Sigmoid colon (tissue), 7 donors: ENCODE data around the gene PCDHA1. TPM values are rescaled to one million over a fixed set of nuclear protein-coding genes. Genes with fewer than 3 reads are reported as not detected.

Experiments
- DNase-seq: peaks from one replicate; pipeline ENCODE4 v3.0.0-alpha.2; 2019
- H3K27ac ChIP-seq, 4 donors: fragments of 200-600 bp; sonication (generic); one replicate each; pipeline ENCODE4 v1.5.1; 2016 to 2019; ENCODE audit warnings: mild to moderate bottlenecking in 1 of 4
- H3K27me3 ChIP-seq, 3 donors: fragments of 200-600 bp; sonication (generic); one replicate each; pipeline ENCODE4 v1.5.1; 2019; ENCODE audit warnings: mild to moderate bottlenecking in 1 of 3
- H3K36me3 ChIP-seq, 4 donors: fragments of 200-600 bp; sonication (generic); one replicate each; pipeline ENCODE4 v1.5.1; 2016 to 2019
- H3K4me1 ChIP-seq, 4 donors: fragments of 200-600 bp; sonication (generic); one replicate each; pipeline ENCODE4 v1.5.1; 2017 to 2019
- H3K4me3 ChIP-seq, 4 donors: fragments of 200-600 bp; sonication (generic); one replicate each; pipeline ENCODE4 v1.5.1; 2017 to 2019; ENCODE audit warnings: mild to moderate bottlenecking in 2 of 4, moderate library complexity in 1 of 4
- H3K9me3 ChIP-seq, 4 donors: fragments of 200-600 bp in 3 of 4; sonication (generic) in 3 of 4; one replicate each; pipeline versions ENCODE4 v1.5.1 to v1.6.1; 2013 to 2019
- CTCF ChIP-seq, 4 experiments: fragments of 450-650 bp in 3 of 4; fragments of 200-600 bp in 1 of 4; IDR thresholded peaks; one replicate each; pipeline ENCODE4 v1.5.1; 2016 to 2019; ENCODE audit warnings: antibody characterized with exemption in 4 of 4, mild to moderate bottlenecking in 3 of 4, moderate library complexity in 2 of 4
- EP300 ChIP-seq, 4 donors: sonication (generic); formaldehyde crosslinking; IDR thresholded peaks; one replicate each; pipeline ENCODE4 v1.6.1; 2017; ENCODE audit warnings: antibody characterized with exemption in 4 of 4
- POLR2A ChIP-seq, 2 donors: fragments of 450-650 bp; IDR thresholded peaks; one replicate each; pipeline ENCODE4 v1.6.1; 2016; ENCODE audit warnings: antibody characterized with exemption in 2 of 2, mild to moderate bottlenecking in 2 of 2, moderate library complexity in 2 of 2
- POLR2AphosphoS5 ChIP-seq, 4 donors: sonication (generic); formaldehyde crosslinking; IDR thresholded peaks; one replicate each; pipeline ENCODE4 v1.6.1; 2017; ENCODE audit warnings: antibody characterized with exemption in 4 of 4
- WGBS, 2 donors: extraction: QIAGEN DNeasy Blood & Tissue Kit; methylation state at CpG; one replicate each; pipeline ENCODE4 v1.1.7; 2013; 5-methylcytosine and 5-hydroxymethylcytosine counted together
- intact Hi-C: fragments of 100-400 bp; cut with DNase I; formaldehyde crosslinking; loops from one replicate; pipeline ENCODE4 v1.15.1; 2023
- polyA plus RNA-seq, 3 donors: library from polyadenylated mRNA; stranded (reverse); fragments of 200-250 nt; gene quantifications; one replicate each; pipeline ENCODE4 v1.2.3, GENCODE V29; 2013
- total RNA-seq, 4 donors: library from RNA; depleted of rRNA; stranded (reverse); fragments of >200 nt; gene quantifications; one replicate each; pipeline ENCODE4 v1.1.0, GENCODE V29; 2016
- donor health status: healthy with polysubstance abuse.
- donor health status: Bipolar disorder and iron deficiency.
- donor health status: healthy.

The PCDHA1 gene
- total and polyA plus RNA-seq, 7 donors: 0.10 TPM; not detected in 6

GRCh38 chr5:140857177-140857986, 71.4 kb downstream of the PCDHA1 start:
- WGBS, 2 donors: 65 to 84% methylated on average over 94 of the region's 94 CpGs
- intact Hi-C loops: loop anchor here (5.0 kb wide), 1 partner anchor 185 kb away; no protein-coding TSS in a partner anchor
- no peak for DNase-seq
- TF ChIP-seq CTCF (IDR thresholded peaks at IDR 0.05) (no peak), POLR2A (IDR thresholded peaks at IDR 0.05) (no peak), POLR2AphosphoS5 (IDR thresholded peaks at IDR 0.05) (no peak), EP300 (IDR thresholded peaks at IDR 0.05) (no peak)
- Histone ChIP-seq H3K27ac (no peak overlapping the region), H3K4me3 (no peak overlapping the region), H3K27me3 (peaks cover 0 to 71% (median 0%) of the 10 kb centered on the region in 3 donors), H3K4me1 (no peaks in the 10 kb centered on the region), H3K9me3 (peaks cover 8 to 26% (median 17%) of the 10 kb centered on the region in 4 donors), H3K36me3 (no peaks in the 10 kb centered on the region)

GRCh38 chr5:140857987-140858240, 72.0 kb downstream of the PCDHA1 start:
- peaks cover 0 to 71% (median 1%) of the 10 kb centered on the region in 3 donors for H3K27me3 ChIP-seq
- H3K4me1 ChIP-seq: no peaks in the 10 kb centered on the region
- no peak for DNase-seq
- 68 to 84% methylated on average over 22 of the region's 22 CpGs for WGBS, 2 donors
- H3K36me3 ChIP-seq: no peaks in the 10 kb centered on the region
- intact Hi-C loops: loop anchor here (5.0 kb wide), 1 partner anchor 184 kb away; no protein-coding TSS in a partner anchor
- H3K9me3 ChIP-seq: peaks cover 14 to 28% (median 21%) of the 10 kb centered on the region in 4 donors
- H3K27ac ChIP-seq: no peak overlapping the region
- H3K4me3 ChIP-seq: no peak overlapping the region
- TF ChIP-seq POLR2AphosphoS5 (IDR thresholded peaks at IDR 0.05): no peak
- no peak for TF ChIP-seq EP300 (IDR thresholded peaks at IDR 0.05)
- no peak for TF ChIP-seq POLR2A (IDR thresholded peaks at IDR 0.05)
- TF ChIP-seq CTCF (IDR thresholded peaks at IDR 0.05): no peak

GRCh38 chr5:140862441-140863295, 76.7 kb downstream of the PCDHA1 start:
- peaks cover 0 to 45% (median 5%) of the 10 kb centered on the region in 3 donors for H3K27me3 ChIP-seq
- H3K4me3 ChIP-seq: no peak overlapping the region
- intact Hi-C loops: no loop called here
- 54 to 79% methylated on average over 76 of the region's 76 CpGs for WGBS, 2 donors
- DNase-seq: no peak
- no peak for TF ChIP-seq POLR2AphosphoS5 (IDR thresholded peaks at IDR 0.05)
- TF ChIP-seq CTCF (IDR thresholded peaks at IDR 0.05): no peak
- no peak for TF ChIP-seq POLR2A (IDR thresholded peaks at IDR 0.05)
- TF ChIP-seq EP300 (IDR thresholded peaks at IDR 0.05): no peak
- H3K9me3 ChIP-seq: peaks cover 11 to 17% (median 15%) of the 10 kb centered on the region in 4 donors
- H3K27ac ChIP-seq: no peak overlapping the region
- no peaks in the 10 kb centered on the region for H3K4me1 ChIP-seq
- H3K36me3 ChIP-seq: no peaks in the 10 kb centered on the region

GRCh38 chr5:140868721-140869554, 83.0 kb downstream of the PCDHA1 start, which contains the start of gene PCDHA11:
Gene PCDHA11 (plus strand): TSS chr5:140868957. CDS start chr5:140869104, 147 bp downstream.
- WGBS, 2 donors: 21 to 45% methylated on average over 41 of the region's 41 CpGs
- Histone ChIP-seq H3K36me3 (no peaks in the 10 kb centered on the region), H3K9me3 (peaks cover 12 to 24% (median 16%) of the 10 kb centered on the region in 4 donors), H3K27me3 (peaks cover 0 to 49% (median 18%) of the 10 kb centered on the region in 3 donors), H3K27ac (no peak within 1 kb of the TSS), H3K4me1 (no peaks in the 10 kb centered on the region), H3K4me3 (peak within 1 kb of the TSS in 1 of 4 donors; percentile 12)
- no peak for DNase-seq
- intact Hi-C loops: no loop called here
- TF ChIP-seq EP300 (IDR thresholded peaks at IDR 0.05): no peak
- no peak for TF ChIP-seq POLR2AphosphoS5 (IDR thresholded peaks at IDR 0.05)
- no peak for TF ChIP-seq CTCF (IDR thresholded peaks at IDR 0.05)
- TF ChIP-seq POLR2A (IDR thresholded peaks at IDR 0.05): no peak
